Measurements from ENCODE around the gene ZNF709. TPM values are rescaled to one million over a fixed set of nuclear protein-coding genes. Genes with fewer than 3 reads are reported as not detected.
"Not testable (repeated sequence)": the region's sequence is repeated elsewhere in the genome, so short reads cannot be mapped to it uniquely, and the experiment has no call there.

The ZNF709 gene
- total and polyA plus RNA-seq, 3 experiments from 2014 or later: 1.1 to 2.5 (median 2.5) TPM

GRCh38 chr19:12481781-12482508 lies 2.7 kb downstream of the ZNF709 start:
- Mint-ChIP-seq H3K27ac (peak overlapping the region; percentile 8 to 86 (median 62)), H3K4me3 (peak overlapping the region; percentile 27 to 99 (median 73)), H3K27me3 (no peaks in the 10 kb centered on the region), H3K36me3 (peaks cover 0 to 9% (median 0%) of the 10 kb centered on the region in 3 donors), H3K9me3 (no peaks in the 10 kb centered on the region), H3K4me1 (peaks cover 38 to 56% (median 48%) of the 10 kb centered on the region in 3 donors)
- H3K27ac ChIP-seq (ENCODE audit: low read depth, low read length): no peak overlapping the region
- CTCF ChIA-PET: no interaction called here
- no peaks in the 10 kb centered on the region for H3K9me3 ChIP-seq (ENCODE audit: low read length)
- no peak overlapping the region for H3K4me3 ChIP-seq (ENCODE audit: low read length)
- H3K4me1 ChIP-seq (ENCODE audit: insufficient read depth, low read length): peaks cover 37% of the 10 kb centered on the region
- no peaks in the 10 kb centered on the region for H3K27me3 ChIP-seq (ENCODE audit: insufficient read depth, low read length, poor library complexity, severe bottlenecking)
- POLR2A ChIA-PET: interaction anchor here (1.1 kb wide), 1 partner anchor 14 kb away, joined by 6 read pairs; no protein-coding TSS in a partner anchor
- DNase-seq: no peak
- H3K36me3 ChIP-seq (ENCODE audit: insufficient read depth, low read length): no peaks in the 10 kb centered on the region

- DNase-seq: no peak
- no peaks in the 10 kb centered on the region for H3K9me3 ChIP-seq (ENCODE audit: low read length)
- Mint-ChIP-seq H3K4me1 (peaks cover 27 to 61% (median 45%) of the 10 kb centered on the region in 3 donors), H3K9me3 (peaks cover 0 to 3% (median 0%) of the 10 kb centered on the region in 5 donors), H3K4me3 (peak overlapping the region in 2 of 7 donors; percentile 13 to 46), H3K27ac (peak overlapping the region in 6 of 8 donors; percentile 18 to 71 (median 52)), H3K27me3 (no peaks in the 10 kb centered on the region), H3K36me3 (peaks cover 0 to 5% (median 2%) of the 10 kb centered on the region in 3 donors)
- ChIA-PET CTCF (no interaction called here), POLR2A (no interaction called here)
- H3K36me3 ChIP-seq (ENCODE audit: insufficient read depth, low read length): no peaks in the 10 kb centered on the region
- H3K27me3 ChIP-seq (ENCODE audit: insufficient read depth, low read length, poor library complexity, severe bottlenecking): no peaks in the 10 kb centered on the region
- no peak overlapping the region for H3K4me3 ChIP-seq (ENCODE audit: low read length)
- no peak overlapping the region for H3K27ac ChIP-seq (ENCODE audit: low read depth, low read length)
- peaks cover 26% of the 10 kb centered on the region for H3K4me1 ChIP-seq (ENCODE audit: insufficient read depth, low read length)
Measured at GRCh38 chr19:12478234-12478941, 6.2 kb downstream of the ZNF709 start.

GRCh38 chr19:12467651-12468050 lies 17.0 kb downstream of the ZNF709 start:
- H3K4me1 ChIP-seq (ENCODE audit: insufficient read depth, low read length); H3K4me3 ChIP-seq (ENCODE audit: low read length); H3K4me1 Mint-ChIP-seq; DNase-seq; H3K4me3 Mint-ChIP-seq; CTCF ChIA-PET; POLR2A ChIA-PET; H3K27me3 ChIP-seq (ENCODE audit: insufficient read depth, low read length, poor library complexity, severe bottlenecking); H3K27ac ChIP-seq (ENCODE audit: low read depth, low read length); H3K27me3 Mint-ChIP-seq; H3K27ac Mint-ChIP-seq: not testable (repeated sequence)
- H3K9me3 ChIP-seq (ENCODE audit: low read length): peaks cover 40% of the 10 kb centered on the region
- H3K36me3 ChIP-seq (ENCODE audit: insufficient read depth, low read length): peaks cover 17% of the 10 kb centered on the region
- Mint-ChIP-seq H3K36me3 (peaks cover 22 to 61% (median 45%) of the 10 kb centered on the region in 3 donors), H3K9me3 (peaks cover 17 to 77% (median 62%) of the 10 kb centered on the region in 5 donors)

GRCh38 chr19:12465211-12465610 lies 19.4 kb downstream of the ZNF709 start:
- H3K36me3 Mint-ChIP-seq: peaks cover 24 to 63% (median 54%) of the 10 kb centered on the region in 3 donors
- POLR2A ChIA-PET: no interaction called here

GRCh38 chr19:12464769-12465168 lies 19.8 kb downstream of the ZNF709 start:
- DNase-seq: no peak
- H3K9me3 Mint-ChIP-seq: peaks cover 26 to 81% (median 69%) of the 10 kb centered on the region in 5 donors
- Histone ChIP-seq H3K4me1 (ENCODE audit: insufficient read depth, low read length) (no peaks in the 10 kb centered on the region), H3K9me3 (ENCODE audit: low read length) (peaks cover 43% of the 10 kb centered on the region), H3K27ac (ENCODE audit: low read depth, low read length) (no peak overlapping the region), H3K4me3 (ENCODE audit: low read length) (no peak overlapping the region), H3K27me3 (ENCODE audit: insufficient read depth, low read length, poor library complexity, severe bottlenecking) (no peaks in the 10 kb centered on the region), H3K36me3 (ENCODE audit: insufficient read depth, low read length) (peaks cover 17% of the 10 kb centered on the region)
- ChIA-PET POLR2A (no interaction called here), CTCF (no interaction called here)
- no peaks in the 10 kb centered on the region for H3K4me1 Mint-ChIP-seq
- H3K27me3 Mint-ChIP-seq: no peaks in the 10 kb centered on the region
- peaks cover 20 to 61% (median 51%) of the 10 kb centered on the region in 3 donors for H3K36me3 Mint-ChIP-seq
- no peak overlapping the region for H3K27ac Mint-ChIP-seq
- no peak overlapping the region for H3K4me3 Mint-ChIP-seq

More at GRCh38 chr19:12465211-12465610, 19.4 kb downstream of the ZNF709 start:
- Histone ChIP-seq H3K27me3 (ENCODE audit: insufficient read depth, low read length, poor library complexity, severe bottlenecking) (no peaks in the 10 kb centered on the region), H3K9me3 (ENCODE audit: low read length) (peaks cover 45% of the 10 kb centered on the region), H3K36me3 (ENCODE audit: insufficient read depth, low read length) (peaks cover 17% of the 10 kb centered on the region), H3K4me3 (ENCODE audit: low read length) (no peak overlapping the region), H3K4me1 (ENCODE audit: insufficient read depth, low read length) (no peaks in the 10 kb centered on the region), H3K27ac (ENCODE audit: low read depth, low read length) (no peak overlapping the region)
- Mint-ChIP-seq H3K9me3 (peaks cover 23 to 81% (median 71%) of the 10 kb centered on the region in 5 donors), H3K4me3 (no peak overlapping the region), H3K27me3 (no peaks in the 10 kb centered on the region), H3K4me1 (no peaks in the 10 kb centered on the region), H3K27ac (no peak overlapping the region)
- CTCF ChIA-PET: no interaction called here
- DNase-seq: no peak

- CTCF ChIA-PET: interaction anchor here (1.0 kb wide), 1 partner anchor 31 kb away, joined by 3 read pairs; no protein-coding TSS in a partner anchor
- DNase-seq; H3K27ac Mint-ChIP-seq; H3K27me3 Mint-ChIP-seq; H3K4me1 ChIP-seq (ENCODE audit: insufficient read depth, low read length); POLR2A ChIA-PET; H3K27me3 ChIP-seq (ENCODE audit: insufficient read depth, low read length, poor library complexity, severe bottlenecking); H3K4me3 Mint-ChIP-seq; H3K4me3 ChIP-seq (ENCODE audit: low read length); H3K27ac ChIP-seq (ENCODE audit: low read depth, low read length); H3K4me1 Mint-ChIP-seq: not testable (repeated sequence)
- Mint-ChIP-seq H3K9me3 (peaks cover 32 to 81% (median 73%) of the 10 kb centered on the region in 5 donors), H3K36me3 (peaks cover 22 to 64% (median 57%) of the 10 kb centered on the region in 3 donors)
- Histone ChIP-seq H3K36me3 (ENCODE audit: insufficient read depth, low read length) (peaks cover 17% of the 10 kb centered on the region), H3K9me3 (ENCODE audit: low read length) (peaks cover 49% of the 10 kb centered on the region)
Measured at GRCh38 chr19:12464139-12464538, 20.5 kb downstream of the ZNF709 start.

GRCh38 chr19:12453495-12453894 lies 31.1 kb downstream of the ZNF709 start:
- no peak for DNase-seq
- POLR2A ChIA-PET: no interaction called here
- peaks cover 20 to 61% (median 41%) of the 10 kb centered on the region in 5 donors for H3K9me3 Mint-ChIP-seq
- no peak overlapping the region for H3K4me3 ChIP-seq (ENCODE audit: low read length)
- H3K27ac Mint-ChIP-seq: no peak overlapping the region
- peaks cover 11 to 56% (median 21%) of the 10 kb centered on the region in 3 donors for H3K36me3 Mint-ChIP-seq
- no peaks in the 10 kb centered on the region for H3K4me1 ChIP-seq (ENCODE audit: insufficient read depth, low read length)
- H3K4me3 Mint-ChIP-seq: no peak overlapping the region
- no peaks in the 10 kb centered on the region for H3K36me3 ChIP-seq (ENCODE audit: insufficient read depth, low read length)
- no peaks in the 10 kb centered on the region for H3K4me1 Mint-ChIP-seq
- H3K27me3 ChIP-seq (ENCODE audit: insufficient read depth, low read length, poor library complexity, severe bottlenecking): no peaks in the 10 kb centered on the region
- H3K9me3 ChIP-seq (ENCODE audit: low read length): no peaks in the 10 kb centered on the region
- H3K27me3 Mint-ChIP-seq: peaks cover 0 to 5% of the 10 kb centered on the region in 2 donors
- H3K27ac ChIP-seq (ENCODE audit: low read depth, low read length): no peak overlapping the region
- CTCF ChIA-PET: no interaction called here

- POLR2A ChIA-PET: no interaction called here
Measured at GRCh38 chr19:12450844-12451243, 33.8 kb downstream of the ZNF709 start.

More at GRCh38 chr19:12450844-12451243, 33.8 kb downstream of the ZNF709 start:
- CTCF ChIA-PET: no interaction called here
- Mint-ChIP-seq H3K36me3 (peaks cover 6 to 47% (median 9%) of the 10 kb centered on the region in 3 donors), H3K4me3 (no peak overlapping the region), H3K27me3 (peaks cover 0 to 8% of the 10 kb centered on the region in 2 donors), H3K4me1 (no peaks in the 10 kb centered on the region), H3K27ac (no peak overlapping the region), H3K9me3 (peaks cover 20 to 48% (median 30%) of the 10 kb centered on the region in 5 donors)
- Histone ChIP-seq H3K27me3 (ENCODE audit: insufficient read depth, low read length, poor library complexity, severe bottlenecking) (no peaks in the 10 kb centered on the region), H3K9me3 (ENCODE audit: low read length) (no peaks in the 10 kb centered on the region), H3K27ac (ENCODE audit: low read depth, low read length) (no peak overlapping the region), H3K4me1 (ENCODE audit: insufficient read depth, low read length) (no peaks in the 10 kb centered on the region), H3K36me3 (ENCODE audit: insufficient read depth, low read length) (no peaks in the 10 kb centered on the region), H3K4me3 (ENCODE audit: low read length) (no peak overlapping the region)
- no peak for DNase-seq

All from CD8-positive, alpha-beta memory T cell (primary cell).